A673 (cell line): Measurements from ENCODE around the gene ERG. TPM values are rescaled to one million over a fixed set of nuclear protein-coding genes. Genes with fewer than 3 reads are reported as not detected.

Experiments
- BruUV-seq: library from RNA; stranded (reverse); fragments of 400-500 nt; replicated peaks from 2 replicates; lab custom pipeline; 2021; lab: Mats Ljungman, UMichigan
- CTCF ChIA-PET: fragments of 300-600 bp; sonication (Branson Sonifier 250); formaldehyde crosslinking; loops from one replicate; lab custom pipeline; 2022; ENCODE audit warnings: antibody characterized with exemption; lab: Charles Lee
- POLR2A ChIA-PET: fragments of 300-600 bp; sonication (Branson Sonifier 250); formaldehyde crosslinking; loops from one replicate; lab custom pipeline; 2022; ENCODE audit warnings: antibody characterized with exemption; ENCODE audit not compliant: low non-redundant PET; lab: Charles Lee
- DNase-seq: peaks from one replicate; pipeline ENCODE4 v3.0.0-alpha.2; 2015; ENCODE audit warnings: low spot score
- H3K27ac ChIP-seq: fragments of 200-600 bp; sonication (generic); 2 replicates; pipeline ENCODE4 v1.5.1; 2016; ENCODE audit warnings: mixed run types, low read depth, mild to moderate bottlenecking, mixed read lengths, antibody characterized with exemption, low read length; ENCODE audit not compliant: poor library complexity, severe bottlenecking
- H3K27me3 ChIP-seq: fragments of 200-600 bp; sonication (generic); replicated peaks from 2 replicates; pipeline ENCODE4 v1.6.1; 2017; ENCODE audit warnings: mixed run types, low read depth, mild to moderate bottlenecking, mixed read lengths, antibody characterized with exemption, low read length; ENCODE audit not compliant: insufficient read depth, poor library complexity
- H3K36me3 ChIP-seq: fragments of 200-600 bp; sonication (generic); 2 replicates; pipeline ENCODE4 v1.6.1; 2016; ENCODE audit warnings: mixed run types, mild to moderate bottlenecking, mixed read lengths, antibody characterized with exemption, low read length; ENCODE audit not compliant: insufficient read depth, poor library complexity, severe bottlenecking
- H3K4me1 ChIP-seq: fragments of 200-600 bp; sonication (generic); 2 replicates; pipeline ENCODE4 v1.6.1; 2017; ENCODE audit warnings: mixed run types, mild to moderate bottlenecking, mixed read lengths, antibody characterized with exemption, low read length; ENCODE audit not compliant: insufficient read depth, poor library complexity, severe bottlenecking
- H3K4me3 ChIP-seq: fragments of 200-600 bp; sonication (generic); 2 replicates; pipeline ENCODE4 v1.5.1; 2016; ENCODE audit warnings: low read depth, mixed run types, mild to moderate bottlenecking, mixed read lengths, low read length; ENCODE audit not compliant: poor library complexity, severe bottlenecking
- H3K9me3 ChIP-seq: fragments of 200-600 bp; sonication (generic); 2 replicates; pipeline ENCODE4 v1.6.1; 2016; ENCODE audit warnings: mixed run types, low read depth, mild to moderate bottlenecking, mixed read lengths, antibody characterized with exemption, low read length; ENCODE audit not compliant: poor library complexity, severe bottlenecking
- CTCF ChIP-seq: fragments of 300-800, 200-600 bp; sonication (generic); conservative IDR thresholded peaks from 2 replicates; pipeline ENCODE4 v1.5.1; 2017; ENCODE audit warnings: low read depth, mild to moderate bottlenecking, antibody characterized with exemption, low read length, moderate library complexity, mixed read lengths
- EZH2 ChIP-seq: fragments of 200-600 bp; sonication (generic); IDR thresholded peaks from 2 replicates; pipeline ENCODE4 v1.6.1; 2017; ENCODE audit warnings: borderline replicate concordance, low read depth, mild to moderate bottlenecking, mixed read lengths, antibody characterized with exemption, low read length; ENCODE audit not compliant: poor library complexity, severe bottlenecking
- intact Hi-C: fragments of 100-400 bp; cut with micrococcal nuclease; formaldehyde crosslinking; loops from one replicate; pipeline ENCODE4 v1.10.0; 2022; ENCODE audit not compliant: unreplicated experiment
- total RNA-seq: library from RNA; stranded (reverse); gene quantifications from 2 replicates; pipeline ENCODE4 v1.2.3, GENCODE V29; 2021

The ERG gene
- total RNA-seq, 1 experiment from 2014 or later = not detected

- Histone ChIP-seq H3K27me3 (peaks cover 18% of the 10 kb centered on the region), H3K9me3 (no peaks in the 10 kb centered on the region), H3K4me3 (no peak overlapping the region), H3K36me3 (no peaks in the 10 kb centered on the region), H3K27ac (no peak overlapping the region), H3K4me1 (no peaks in the 10 kb centered on the region)
- DNase-seq = no peak
- ChIA-PET CTCF (no interaction called here), POLR2A (no interaction called here)
- intact Hi-C loops = no loop called here
- TF ChIP-seq CTCF (no peak), EZH2 (no peak)
- no TSS peak for BruUV-seq
Measured at GRCh38 chr21:38389896-38390295, 108.4 kb downstream of the ERG start.

GRCh38 chr21:38389354-38389676 is 109.0 kb downstream of the ERG start:
- no peaks in the 10 kb centered on the region for H3K36me3 ChIP-seq
- peaks cover 24% of the 10 kb centered on the region for H3K27me3 ChIP-seq
- no peak overlapping the region for H3K4me3 ChIP-seq
- H3K4me1 ChIP-seq = no peaks in the 10 kb centered on the region
- no peak for DNase-seq
- ChIA-PET CTCF (no interaction called here), POLR2A (no interaction called here)
- intact Hi-C loops = no loop called here
- no peak for TF ChIP-seq EZH2
- H3K27ac ChIP-seq = no peak overlapping the region
- BruUV-seq = no TSS peak
- no peaks in the 10 kb centered on the region for H3K9me3 ChIP-seq

- TF ChIP-seq CTCF = no peak
- no peak for TF ChIP-seq EZH2
- DNase-seq = no peak
- intact Hi-C loops = no loop called here
- Histone ChIP-seq H3K27ac (no peak overlapping the region), H3K9me3 (no peaks in the 10 kb centered on the region), H3K27me3 (peaks cover 26% of the 10 kb centered on the region), H3K4me1 (no peaks in the 10 kb centered on the region), H3K4me3 (no peak overlapping the region), H3K36me3 (no peaks in the 10 kb centered on the region)
- POLR2A ChIA-PET = no interaction called here
- no TSS peak for BruUV-seq
- CTCF ChIA-PET = no interaction called here
Measured at GRCh38 chr21:38388647-38389353, 109.5 kb downstream of the ERG start.

- Histone ChIP-seq H3K27ac (no peak overlapping the region), H3K27me3 (peaks cover 26% of the 10 kb centered on the region), H3K36me3 (no peaks in the 10 kb centered on the region), H3K4me1 (no peaks in the 10 kb centered on the region), H3K4me3 (no peak overlapping the region), H3K9me3 (no peaks in the 10 kb centered on the region)
- intact Hi-C loops = no loop called here
- TF ChIP-seq CTCF (no peak), EZH2 (no peak)
- DNase-seq = no peak
- CTCF ChIA-PET = no interaction called here
- POLR2A ChIA-PET = no interaction called here
- BruUV-seq = no TSS peak
Measured at GRCh38 chr21:38388203-38388602, 110.1 kb downstream of the ERG start.
